ENCODE data around the gene GUCA1A.
"Not testable (repeated sequence)": the region's sequence is repeated elsewhere in the genome, so short reads cannot be mapped to it uniquely, and the experiment has no call there.

GUCA1A gene

GRCh38 chr6:42148058-42148457, 25.1 kb upstream of the GUCA1A start:
- DNase-seq, result no peak

GRCh38 chr6:42150254-42150653, 22.9 kb upstream of the GUCA1A start:
- DNase-seq, result no peak

- no peak for DNase-seq
These were observed 21.1 kb upstream of the GUCA1A start for GRCh38 chr6:42152024-42152423.

DNA sequence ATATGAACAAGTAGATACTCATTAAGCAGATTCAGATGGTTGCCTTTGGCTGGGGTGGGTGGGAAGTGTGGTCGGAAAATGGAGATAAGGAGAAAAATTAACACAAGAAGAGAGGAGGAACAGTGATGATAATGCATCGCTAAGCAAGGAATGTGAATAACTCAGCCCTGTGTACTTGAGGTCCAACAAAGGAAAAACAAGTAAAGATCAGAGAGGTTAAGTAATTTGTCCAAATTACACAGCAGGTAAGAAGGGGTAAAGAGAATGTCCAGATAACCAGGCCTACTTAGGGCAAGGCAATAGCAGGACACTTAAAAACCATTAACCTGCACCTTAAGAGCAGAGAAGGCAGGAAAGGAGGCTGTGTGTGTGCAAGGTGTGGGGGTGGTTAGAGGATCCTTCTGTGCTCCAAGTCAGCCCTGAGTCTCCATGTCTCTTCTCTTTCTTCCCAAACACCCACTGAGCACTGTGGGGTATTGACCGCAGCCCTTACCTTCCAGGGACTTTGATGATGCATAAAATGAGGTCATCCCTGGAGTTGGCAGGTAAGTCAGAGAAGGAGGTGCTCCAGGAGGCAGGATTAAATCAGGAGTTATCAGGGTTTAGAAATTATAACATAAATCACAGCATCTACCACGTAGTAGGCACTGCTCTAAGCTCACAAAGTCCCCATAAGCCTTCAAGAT, 20.5 kb upstream of the GUCA1A start:
- not testable (repeated sequence) for DNase-seq

- no peak for DNase-seq
These were observed 19.2 kb upstream of the GUCA1A start for GRCh38 chr6:42153921-42154320.

DNA sequence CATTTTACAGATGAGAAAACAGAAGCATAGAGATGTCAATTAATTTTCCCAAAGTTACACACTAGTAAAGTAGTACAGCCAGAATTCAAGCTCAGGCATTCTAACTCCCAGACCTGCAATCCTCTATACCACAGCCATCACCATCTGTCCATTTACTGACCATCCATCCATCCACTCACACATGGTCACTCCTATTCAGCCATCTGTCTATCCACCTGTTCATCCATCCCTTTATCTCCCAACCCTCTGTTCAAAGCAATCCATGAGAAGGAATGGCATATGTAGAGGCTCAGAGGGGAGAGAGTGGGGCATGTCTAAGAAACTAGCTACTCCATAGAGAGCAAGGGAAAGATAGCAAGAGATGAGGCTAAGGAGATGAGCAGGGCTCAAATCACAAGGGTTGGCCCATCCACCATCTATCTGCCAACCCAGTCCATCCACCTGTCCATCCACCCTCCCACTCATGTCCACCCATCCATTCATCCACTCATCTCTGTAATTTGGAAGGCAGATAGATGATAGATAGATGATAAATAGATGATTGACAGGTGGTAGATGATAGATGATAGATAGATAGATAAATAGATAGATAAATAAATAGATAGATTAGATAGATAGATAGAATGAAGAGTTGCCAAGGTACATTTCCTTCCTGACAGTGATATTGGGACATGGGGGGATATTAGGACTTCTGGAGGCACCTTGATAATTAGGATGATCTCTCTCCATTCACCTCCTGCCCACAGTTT, 18.5 kb upstream of the GUCA1A start:
- no peak for DNase-seq

- no peak for DNase-seq
These were observed 17.9 kb upstream of the GUCA1A start for GRCh38 chr6:42155293-42155692.

DNA sequence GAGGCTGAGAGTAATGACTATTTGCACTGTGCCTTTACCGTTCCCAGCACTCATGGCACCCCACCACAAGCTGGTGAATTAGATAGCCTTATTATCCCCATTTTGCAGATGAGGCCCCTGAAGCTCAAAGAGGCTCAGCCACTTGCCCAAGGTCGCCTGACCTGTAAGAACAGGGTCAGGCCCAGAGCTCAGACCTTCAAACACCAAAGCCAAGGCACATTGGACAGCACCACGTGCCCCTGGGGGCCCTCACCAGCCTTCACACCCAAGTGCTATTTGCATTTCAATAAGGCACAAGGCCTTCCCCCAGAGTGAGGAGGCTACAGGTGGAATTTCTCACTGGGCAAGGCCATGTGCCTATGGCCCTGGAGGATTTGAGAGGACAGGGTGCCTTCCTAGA, 16.5 kb upstream of the GUCA1A start:
- no peak for DNase-seq

GRCh38 chr6:42158011-42158410, 15.2 kb upstream of the GUCA1A start:
- no peak for DNase-seq

GRCh38 chr6:42158631-42159030, 14.5 kb upstream of the GUCA1A start:
- no peak for DNase-seq

GRCh38 chr6:42159431-42160024, 13.6 kb upstream of the GUCA1A start:
- no peak for DNase-seq

DNA sequence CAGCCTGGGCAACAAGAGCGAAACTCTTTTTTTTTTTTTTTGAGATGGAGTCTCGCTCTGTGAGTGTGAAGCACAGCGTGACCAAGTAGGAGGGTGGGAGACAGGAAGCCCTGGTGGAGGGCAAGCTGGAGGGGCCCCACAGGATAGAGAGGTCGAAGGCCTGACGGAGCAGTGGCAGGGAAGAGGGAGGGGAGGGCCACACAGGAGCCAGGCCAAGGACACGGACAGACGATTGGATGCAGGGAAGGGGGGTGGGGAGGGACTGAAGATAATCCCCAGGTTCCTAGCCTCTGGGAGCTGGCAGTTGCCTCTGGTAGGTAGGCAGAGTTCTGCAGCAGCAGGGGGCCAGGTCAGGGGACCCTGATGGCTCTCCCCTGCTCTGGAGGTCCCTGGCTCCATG, 10.8 kb upstream of the GUCA1A start:
- DNase-seq, result no peak

- DNase-seq, result no peak
These were observed 10.4 kb upstream of the GUCA1A start for GRCh38 chr6:42162812-42163211.

GRCh38 chr6:42163981-42164380, 9.2 kb upstream of the GUCA1A start:
- DNase-seq, result no peak

DNA sequence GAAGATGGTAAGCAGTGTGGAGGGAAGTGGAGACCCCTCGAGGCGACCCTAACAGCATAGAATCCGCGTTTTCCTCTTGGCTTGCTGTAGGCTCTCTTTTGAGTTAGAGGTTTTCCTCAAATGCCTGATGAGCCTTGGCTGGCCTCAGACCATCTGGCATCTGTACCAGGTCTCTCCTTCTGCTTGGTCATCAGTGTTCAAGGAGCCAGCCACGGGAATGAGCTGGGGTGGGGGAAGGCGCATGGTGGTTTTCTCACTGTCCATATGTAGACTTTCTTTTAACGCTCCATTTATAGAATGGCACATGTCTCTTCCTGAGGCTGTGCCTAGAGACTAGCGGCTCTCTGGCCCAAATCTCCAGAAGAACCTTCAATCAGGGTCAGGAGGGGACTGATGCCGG, 8.1 kb upstream of the GUCA1A start:
- DNase-seq, result no peak

GRCh38 chr6:42166444-42167141, 6.6 kb upstream of the GUCA1A start:
- DNase-seq, result peak; percentile 42

- no peak for DNase-seq
These were observed 4.5 kb upstream of the GUCA1A start for GRCh38 chr6:42168650-42169049.

DNA sequence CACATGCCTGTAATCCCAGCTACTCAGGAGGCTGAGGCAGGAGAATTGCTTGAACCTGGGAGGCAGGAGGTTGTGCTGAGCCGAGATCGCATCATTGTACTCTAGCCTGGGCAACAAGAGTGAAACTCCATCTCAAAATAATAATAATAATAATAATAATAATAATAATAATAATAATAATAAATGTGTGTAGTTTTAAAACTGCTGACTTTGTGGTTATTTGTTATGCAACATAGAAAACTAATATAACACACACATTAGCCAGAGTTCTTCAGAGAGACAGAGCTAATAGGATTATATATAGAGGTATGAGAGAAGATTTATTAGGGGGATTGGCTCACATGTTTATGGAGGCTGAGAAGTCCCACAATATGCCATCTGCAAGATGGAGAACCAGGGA, 3.4 kb upstream of the GUCA1A start:
- DNase-seq, result not testable (repeated sequence)

- DNase-seq, result no peak
These were observed 1.2 kb upstream of the GUCA1A start for GRCh38 chr6:42171813-42172581.

DNA sequence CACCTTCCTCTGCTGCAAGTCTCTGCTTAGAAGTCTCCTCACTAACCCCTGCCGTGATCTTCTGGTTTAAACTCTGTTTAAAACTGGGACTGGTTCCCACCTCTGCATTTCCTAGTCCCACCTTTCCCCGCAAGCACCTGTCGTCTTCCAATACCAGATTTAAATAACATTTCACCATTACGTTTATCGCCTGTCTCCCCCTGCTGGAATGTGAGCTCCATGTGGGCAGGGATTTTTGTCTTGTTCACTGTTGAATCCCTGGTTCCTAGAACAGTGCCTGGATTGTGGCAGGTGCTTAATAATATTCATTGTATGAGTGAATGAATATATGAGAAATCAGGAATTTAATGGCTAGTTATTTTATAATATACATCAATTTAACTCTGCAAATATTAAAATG, 2.7 kb downstream of the GUCA1A start:
- no peak for DNase-seq

GRCh38 chr6:42176981-42177380, 3.8 kb downstream of the GUCA1A start:
- no peak for DNase-seq

DNA sequence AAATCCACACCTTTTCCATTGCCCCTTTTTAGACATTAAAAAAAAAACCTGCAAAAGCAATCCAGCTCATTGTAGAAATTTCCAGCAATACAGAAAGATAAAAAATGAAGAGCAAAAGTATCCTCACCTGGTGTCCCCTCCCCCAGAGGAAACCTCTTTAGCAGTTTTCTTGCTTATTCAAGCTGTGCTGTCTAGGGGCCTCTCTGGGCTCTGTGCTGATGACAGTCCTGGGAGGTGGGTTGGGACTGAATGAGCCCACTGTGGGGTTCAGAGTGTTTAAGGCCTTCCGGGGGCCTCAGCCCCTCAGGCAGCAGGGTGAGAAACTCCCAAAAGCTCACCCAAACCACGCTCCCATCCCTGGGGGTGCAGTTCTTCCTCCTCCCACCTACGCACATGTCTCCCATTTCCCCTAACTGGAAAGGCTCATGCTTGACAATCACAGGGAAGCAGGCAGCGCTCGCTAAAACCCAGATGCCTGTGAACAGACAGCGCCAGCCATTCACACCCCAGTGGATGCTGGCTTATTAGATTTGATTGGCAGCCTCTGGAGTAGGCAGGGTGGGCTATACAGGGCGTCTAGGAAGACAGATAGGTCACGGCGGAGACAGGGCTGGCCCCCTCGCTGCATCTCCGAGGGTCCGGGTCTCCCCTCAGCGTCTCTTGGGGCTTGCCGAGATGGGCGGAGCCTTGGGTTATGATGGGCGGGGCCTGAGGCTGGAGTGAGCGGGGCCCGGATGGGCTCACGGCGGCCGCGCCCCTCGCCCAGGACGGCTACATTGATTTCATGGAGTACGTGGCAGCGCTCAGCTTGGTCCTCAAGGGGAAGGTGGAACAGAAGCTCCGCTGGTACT, 4.6 kb downstream of the GUCA1A start:
- DNase-seq, result no peak
